ENCODE results near the gene TMEM37. TPM values are rescaled to one million over a fixed set of nuclear protein-coding genes. Genes with fewer than 3 reads are reported as not detected.

TMEM37 gene
- total and polyA plus RNA-seq, 4 donors: 17.6 to 125 (median 37.4) TPM

DNA sequence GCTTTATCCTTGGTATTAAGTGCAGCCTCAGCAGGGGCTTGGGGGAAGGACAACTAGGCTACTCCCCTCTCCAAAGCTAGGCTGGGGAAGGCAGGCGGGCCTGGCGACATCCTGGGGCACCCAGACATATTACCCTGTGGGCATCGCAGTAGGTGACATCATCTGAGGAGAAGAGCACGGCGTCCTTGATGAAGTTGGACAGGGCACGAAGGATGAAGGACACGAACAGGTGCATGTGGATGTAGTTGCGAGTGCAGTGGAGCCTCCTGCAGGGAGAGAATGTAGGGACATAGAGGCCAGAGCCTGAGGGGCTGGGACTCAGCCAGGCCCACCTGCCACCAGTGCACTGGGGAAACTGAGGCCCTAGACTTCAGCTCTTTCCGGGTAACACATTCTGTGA lies 32.3 kb downstream of the TMEM37 start:
- TF ChIP-seq HNF4G (IDR thresholded peaks at IDR 0.05) (no peak), FOXA1 (IDR thresholded peaks at IDR 0.05) (no peak), NR2F2 (IDR thresholded peaks at IDR 0.05) (no peak), JUND (IDR thresholded peaks at IDR 0.05) (no peak)
- TF ChIP-seq, protein P1, sequence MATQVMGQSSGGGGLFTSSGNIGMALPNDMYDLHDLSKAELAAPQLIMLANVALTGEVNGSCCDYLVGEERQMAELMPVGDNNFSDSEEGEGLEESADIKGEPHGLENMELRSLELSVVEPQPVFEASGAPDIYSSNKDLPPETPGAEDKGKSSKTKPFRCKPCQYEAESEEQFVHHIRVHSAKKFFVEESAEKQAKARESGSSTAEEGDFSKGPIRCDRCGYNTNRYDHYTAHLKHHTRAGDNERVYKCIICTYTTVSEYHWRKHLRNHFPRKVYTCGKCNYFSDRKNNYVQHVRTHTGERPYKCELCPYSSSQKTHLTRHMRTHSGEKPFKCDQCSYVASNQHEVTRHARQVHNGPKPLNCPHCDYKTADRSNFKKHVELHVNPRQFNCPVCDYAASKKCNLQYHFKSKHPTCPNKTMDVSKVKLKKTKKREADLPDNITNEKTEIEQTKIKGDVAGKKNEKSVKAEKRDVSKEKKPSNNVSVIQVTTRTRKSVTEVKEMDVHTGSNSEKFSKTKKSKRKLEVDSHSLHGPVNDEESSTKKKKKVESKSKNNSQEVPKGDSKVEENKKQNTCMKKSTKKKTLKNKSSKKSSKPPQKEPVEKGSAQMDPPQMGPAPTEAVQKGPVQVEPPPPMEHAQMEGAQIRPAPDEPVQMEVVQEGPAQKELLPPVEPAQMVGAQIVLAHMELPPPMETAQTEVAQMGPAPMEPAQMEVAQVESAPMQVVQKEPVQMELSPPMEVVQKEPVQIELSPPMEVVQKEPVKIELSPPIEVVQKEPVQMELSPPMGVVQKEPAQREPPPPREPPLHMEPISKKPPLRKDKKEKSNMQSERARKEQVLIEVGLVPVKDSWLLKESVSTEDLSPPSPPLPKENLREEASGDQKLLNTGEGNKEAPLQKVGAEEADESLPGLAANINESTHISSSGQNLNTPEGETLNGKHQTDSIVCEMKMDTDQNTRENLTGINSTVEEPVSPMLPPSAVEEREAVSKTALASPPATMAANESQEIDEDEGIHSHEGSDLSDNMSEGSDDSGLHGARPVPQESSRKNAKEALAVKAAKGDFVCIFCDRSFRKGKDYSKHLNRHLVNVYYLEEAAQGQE (IDR thresholded peaks at IDR 0.05): no peak
- TF ChIP-seq, protein P2, sequence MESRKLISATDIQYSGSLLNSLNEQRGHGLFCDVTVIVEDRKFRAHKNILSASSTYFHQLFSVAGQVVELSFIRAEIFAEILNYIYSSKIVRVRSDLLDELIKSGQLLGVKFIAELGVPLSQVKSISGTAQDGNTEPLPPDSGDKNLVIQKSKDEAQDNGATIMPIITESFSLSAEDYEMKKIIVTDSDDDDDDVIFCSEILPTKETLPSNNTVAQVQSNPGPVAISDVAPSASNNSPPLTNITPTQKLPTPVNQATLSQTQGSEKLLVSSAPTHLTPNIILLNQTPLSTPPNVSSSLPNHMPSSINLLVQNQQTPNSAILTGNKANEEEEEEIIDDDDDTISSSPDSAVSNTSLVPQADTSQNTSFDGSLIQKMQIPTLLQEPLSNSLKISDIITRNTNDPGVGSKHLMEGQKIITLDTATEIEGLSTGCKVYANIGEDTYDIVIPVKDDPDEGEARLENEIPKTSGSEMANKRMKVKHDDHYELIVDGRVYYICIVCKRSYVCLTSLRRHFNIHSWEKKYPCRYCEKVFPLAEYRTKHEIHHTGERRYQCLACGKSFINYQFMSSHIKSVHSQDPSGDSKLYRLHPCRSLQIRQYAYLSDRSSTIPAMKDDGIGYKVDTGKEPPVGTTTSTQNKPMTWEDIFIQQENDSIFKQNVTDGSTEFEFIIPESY (IDR thresholded peaks at IDR 0.05): no peak
- 97% methylated on average over 9 of the region's 9 CpGs for WGBS
- H3K36me3 ChIP-seq (ENCODE audit: control insufficient read depth in 4 of 4, insufficient read depth in 3 of 4, low read depth in 1 of 4, low read length in 3 of 4): no peaks in the 10 kb centered on the region
- DNase-seq (ENCODE audit: low spot score): no peak
- H3K9me3 ChIP-seq (ENCODE audit: control insufficient read depth in 4 of 4, low read length in 3 of 4): no peaks in the 10 kb centered on the region
- H3K4me3 ChIP-seq (ENCODE audit: low read depth in 1 of 3, low read length in 3 of 3): no peak overlapping the region
- H3K9ac ChIP-seq (ENCODE audit: low read depth in 1 of 2, low read length in 2 of 2): no peak overlapping the region
- H3K27ac ChIP-seq (ENCODE audit: low read depth in 1 of 2, low read length in 2 of 2): no peak overlapping the region
- no peaks in the 10 kb centered on the region for H3K4me1 ChIP-seq (ENCODE audit: control insufficient read depth in 4 of 4, insufficient read depth in 4 of 4, low read length in 3 of 4)
- H3K27me3 ChIP-seq (ENCODE audit: control insufficient read depth in 4 of 4, insufficient read depth in 4 of 4, low read length in 3 of 4): no peaks in the 10 kb centered on the region

DNA sequence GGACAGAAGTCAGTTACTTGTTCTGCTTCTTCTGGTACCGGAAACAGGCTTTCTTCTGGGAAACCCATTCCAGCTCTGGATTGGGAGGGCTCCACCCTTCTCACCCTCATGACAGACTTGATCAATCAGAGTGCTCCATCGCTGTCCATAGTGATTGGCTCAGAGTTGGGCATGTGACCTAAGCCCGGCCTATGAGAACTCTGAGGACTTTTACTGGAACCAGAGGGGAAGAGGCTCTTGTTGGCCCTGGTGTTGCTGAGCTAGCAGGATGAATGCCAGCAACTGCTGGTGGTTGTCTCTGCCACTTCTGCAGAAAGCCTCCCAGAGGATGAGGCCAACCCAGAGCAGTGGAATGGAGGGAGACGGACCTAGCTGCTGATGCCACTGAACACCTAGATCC lies 33.3 kb downstream of the TMEM37 start:
- no peak overlapping the region for H3K27ac ChIP-seq (ENCODE audit: low read depth in 1 of 2, low read length in 2 of 2)
- no peaks in the 10 kb centered on the region for H3K36me3 ChIP-seq (ENCODE audit: control insufficient read depth in 4 of 4, insufficient read depth in 3 of 4, low read depth in 1 of 4, low read length in 3 of 4)
- H3K4me3 ChIP-seq (ENCODE audit: low read depth in 1 of 3, low read length in 3 of 3): no peak overlapping the region
- WGBS: 88% methylated on average over 4 of the region's 4 CpGs
- TF ChIP-seq SP1 (IDR thresholded peaks at IDR 0.05) (no peak), HNF4G (IDR thresholded peaks at IDR 0.05) (no peak), FOXA1 (IDR thresholded peaks at IDR 0.05) (no peak), TAF1 (conservative IDR thresholded peaks at IDR 0.05) (no peak), HNF4A (conservative IDR thresholded peaks at IDR 0.05) (no peak), RXRA (IDR thresholded peaks at IDR 0.05) (no peak), JUND (IDR thresholded peaks at IDR 0.05) (no peak), RAD21 (IDR thresholded peaks at IDR 0.05) (no peak), EGR1 (IDR thresholded peaks at IDR 0.05; ENCODE audit: low read depth in 2 of 2) (no peak), YY1 (IDR thresholded peaks at IDR 0.05) (no peak), GABPA (IDR thresholded peaks at IDR 0.05 in 1 of 2, conservative IDR thresholded peaks at IDR 0.05 in 1 of 2) (no peak), FOXA2 (IDR thresholded peaks at IDR 0.05) (no peak), NR2F2 (IDR thresholded peaks at IDR 0.05) (no peak)
- TF ChIP-seq, protein P3, sequence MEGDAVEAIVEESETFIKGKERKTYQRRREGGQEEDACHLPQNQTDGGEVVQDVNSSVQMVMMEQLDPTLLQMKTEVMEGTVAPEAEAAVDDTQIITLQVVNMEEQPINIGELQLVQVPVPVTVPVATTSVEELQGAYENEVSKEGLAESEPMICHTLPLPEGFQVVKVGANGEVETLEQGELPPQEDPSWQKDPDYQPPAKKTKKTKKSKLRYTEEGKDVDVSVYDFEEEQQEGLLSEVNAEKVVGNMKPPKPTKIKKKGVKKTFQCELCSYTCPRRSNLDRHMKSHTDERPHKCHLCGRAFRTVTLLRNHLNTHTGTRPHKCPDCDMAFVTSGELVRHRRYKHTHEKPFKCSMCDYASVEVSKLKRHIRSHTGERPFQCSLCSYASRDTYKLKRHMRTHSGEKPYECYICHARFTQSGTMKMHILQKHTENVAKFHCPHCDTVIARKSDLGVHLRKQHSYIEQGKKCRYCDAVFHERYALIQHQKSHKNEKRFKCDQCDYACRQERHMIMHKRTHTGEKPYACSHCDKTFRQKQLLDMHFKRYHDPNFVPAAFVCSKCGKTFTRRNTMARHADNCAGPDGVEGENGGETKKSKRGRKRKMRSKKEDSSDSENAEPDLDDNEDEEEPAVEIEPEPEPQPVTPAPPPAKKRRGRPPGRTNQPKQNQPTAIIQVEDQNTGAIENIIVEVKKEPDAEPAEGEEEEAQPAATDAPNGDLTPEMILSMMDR (IDR thresholded peaks at IDR 0.05; ENCODE audit: low read depth, low read length, missing input control): no peak
- TF ChIP-seq, protein P4, sequence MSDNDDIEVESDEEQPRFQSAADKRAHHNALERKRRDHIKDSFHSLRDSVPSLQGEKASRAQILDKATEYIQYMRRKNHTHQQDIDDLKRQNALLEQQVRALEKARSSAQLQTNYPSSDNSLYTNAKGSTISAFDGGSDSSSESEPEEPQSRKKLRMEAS (IDR thresholded peaks at IDR 0.05): no peak
- TF ChIP-seq, protein P5, sequence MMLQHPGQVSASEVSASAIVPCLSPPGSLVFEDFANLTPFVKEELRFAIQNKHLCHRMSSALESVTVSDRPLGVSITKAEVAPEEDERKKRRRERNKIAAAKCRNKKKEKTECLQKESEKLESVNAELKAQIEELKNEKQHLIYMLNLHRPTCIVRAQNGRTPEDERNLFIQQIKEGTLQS (IDR thresholded peaks at IDR 0.05): no peak
- TF ChIP-seq, protein P1 (IDR thresholded peaks at IDR 0.05): no peak
- TF ChIP-seq, protein P2 (IDR thresholded peaks at IDR 0.05): no peak
- no peaks in the 10 kb centered on the region for H3K27me3 ChIP-seq (ENCODE audit: control insufficient read depth in 4 of 4, insufficient read depth in 4 of 4, low read length in 3 of 4)
- H3K9me3 ChIP-seq (ENCODE audit: control insufficient read depth in 4 of 4, low read length in 3 of 4): no peaks in the 10 kb centered on the region
- no peak overlapping the region for H3K9ac ChIP-seq (ENCODE audit: low read depth in 1 of 2, low read length in 2 of 2)
- no peak for DNase-seq (ENCODE audit: low spot score)
- no peaks in the 10 kb centered on the region for H3K4me1 ChIP-seq (ENCODE audit: control insufficient read depth in 4 of 4, insufficient read depth in 4 of 4, low read length in 3 of 4)

All from liver (tissue), 9 donors.